ENCODE data around the gene MAB21L1.

The MAB21L1 gene

DNA sequence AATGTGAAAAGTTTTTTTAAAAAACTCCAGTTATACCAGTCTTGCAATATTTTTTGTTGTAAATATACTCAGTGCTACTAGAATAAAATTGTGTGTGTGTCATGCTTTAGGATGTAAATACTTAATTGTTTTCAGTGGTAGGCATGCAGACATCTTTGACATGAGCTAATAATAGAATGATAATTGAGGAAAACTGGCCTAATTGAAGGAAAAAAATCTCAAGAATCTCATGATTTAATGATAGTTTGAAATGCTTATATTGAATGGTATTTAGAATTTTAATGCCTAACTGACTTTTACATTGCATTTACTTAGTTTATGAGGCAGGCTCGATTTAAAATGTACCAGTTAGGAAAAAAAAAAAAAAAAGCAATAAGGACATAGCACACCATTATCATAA, 3.2 kb upstream of the MAB21L1 start:
- DNase-seq (ENCODE audit: low read depth), result no peak

DNA sequence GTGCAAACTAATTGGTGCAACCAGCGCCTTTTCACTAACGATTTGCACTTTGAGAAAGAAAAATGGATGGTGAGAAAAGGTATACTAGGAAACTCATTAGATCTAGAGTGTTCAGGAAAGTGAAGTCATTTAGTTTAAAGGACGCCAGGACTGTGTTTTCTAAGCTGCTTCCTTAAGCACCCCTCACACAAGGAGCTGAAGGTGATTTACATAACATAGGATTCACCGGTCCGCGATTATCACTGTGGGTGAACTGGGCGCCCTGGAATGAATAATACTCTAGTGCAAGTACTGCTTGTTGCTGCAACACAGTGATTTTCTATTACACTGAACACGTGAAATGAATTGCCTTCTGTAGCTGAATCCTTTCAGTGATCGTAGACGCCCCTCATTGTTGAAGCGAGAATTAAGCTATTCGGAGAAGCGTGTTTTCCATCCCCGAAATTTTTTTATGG, 2.6 kb upstream of the MAB21L1 start:
- no peak for DNase-seq (ENCODE audit: low read depth)

DNA sequence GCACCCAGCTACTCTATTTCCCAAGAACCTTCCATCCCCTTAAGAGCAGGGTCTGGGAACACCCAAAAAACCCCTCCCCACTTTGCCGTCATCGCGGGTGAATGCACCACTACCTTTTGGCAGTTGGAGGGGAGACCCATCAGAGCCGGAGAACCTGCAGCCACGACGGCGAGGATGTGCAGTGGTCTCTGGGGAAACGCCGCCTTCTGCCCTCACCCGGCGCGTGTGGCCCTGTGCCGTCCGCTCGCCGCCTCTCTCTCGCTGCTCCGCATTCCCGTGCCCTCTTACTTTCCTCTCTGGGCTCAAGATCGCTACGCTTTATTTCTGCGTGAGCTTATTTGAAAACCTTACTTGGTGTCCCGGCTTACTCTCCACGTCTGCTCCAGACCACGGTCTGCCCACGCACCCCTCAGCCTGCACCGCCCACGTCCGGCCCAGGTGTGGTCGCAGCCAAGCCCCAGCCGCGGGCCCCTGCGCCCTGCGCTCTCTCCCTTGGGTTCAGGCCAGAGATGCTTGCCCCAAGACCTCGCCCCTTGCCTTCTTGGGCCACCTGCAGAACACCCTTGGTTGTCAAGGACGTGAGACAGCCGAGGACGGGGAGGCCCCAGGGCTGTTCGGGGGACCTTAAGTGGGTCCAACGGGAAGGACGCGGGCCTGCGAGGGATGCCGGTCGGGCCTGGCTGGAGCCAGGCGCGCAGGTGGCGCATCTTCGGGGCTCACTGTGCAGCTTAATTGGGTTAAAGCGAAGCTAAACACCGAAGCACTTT, 2.0 kb upstream of the MAB21L1 start:
- DNase-seq (ENCODE audit: low read depth), result no peak

DNA sequence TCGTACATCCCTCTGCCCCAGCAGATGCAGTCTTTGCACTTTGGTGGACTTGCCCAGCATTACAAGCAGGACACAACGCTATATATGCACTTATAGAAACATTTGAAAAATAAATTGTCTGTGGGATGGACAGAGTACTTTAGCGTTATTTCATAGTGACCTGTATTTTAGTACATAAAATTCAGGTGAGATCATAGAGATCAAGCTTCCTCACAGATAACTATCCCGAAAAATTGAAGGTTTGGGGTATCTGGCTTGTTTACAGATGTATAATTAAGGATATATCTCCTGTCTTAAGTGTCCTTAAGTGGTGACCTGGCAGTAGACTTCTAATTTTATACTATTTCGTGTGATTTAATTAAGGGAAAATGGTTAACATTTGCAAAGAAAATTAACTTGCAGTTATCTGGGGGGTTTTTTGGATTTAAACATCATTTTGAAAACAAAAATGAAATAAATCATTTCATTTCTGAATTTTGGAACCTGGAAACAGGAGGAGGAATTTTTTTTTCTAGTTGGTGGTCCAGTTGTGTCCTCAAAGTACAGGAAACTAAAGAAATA, 977 bp upstream of the MAB21L1 start:
- DNase-seq (ENCODE audit: low read depth), result no peak

DNA sequence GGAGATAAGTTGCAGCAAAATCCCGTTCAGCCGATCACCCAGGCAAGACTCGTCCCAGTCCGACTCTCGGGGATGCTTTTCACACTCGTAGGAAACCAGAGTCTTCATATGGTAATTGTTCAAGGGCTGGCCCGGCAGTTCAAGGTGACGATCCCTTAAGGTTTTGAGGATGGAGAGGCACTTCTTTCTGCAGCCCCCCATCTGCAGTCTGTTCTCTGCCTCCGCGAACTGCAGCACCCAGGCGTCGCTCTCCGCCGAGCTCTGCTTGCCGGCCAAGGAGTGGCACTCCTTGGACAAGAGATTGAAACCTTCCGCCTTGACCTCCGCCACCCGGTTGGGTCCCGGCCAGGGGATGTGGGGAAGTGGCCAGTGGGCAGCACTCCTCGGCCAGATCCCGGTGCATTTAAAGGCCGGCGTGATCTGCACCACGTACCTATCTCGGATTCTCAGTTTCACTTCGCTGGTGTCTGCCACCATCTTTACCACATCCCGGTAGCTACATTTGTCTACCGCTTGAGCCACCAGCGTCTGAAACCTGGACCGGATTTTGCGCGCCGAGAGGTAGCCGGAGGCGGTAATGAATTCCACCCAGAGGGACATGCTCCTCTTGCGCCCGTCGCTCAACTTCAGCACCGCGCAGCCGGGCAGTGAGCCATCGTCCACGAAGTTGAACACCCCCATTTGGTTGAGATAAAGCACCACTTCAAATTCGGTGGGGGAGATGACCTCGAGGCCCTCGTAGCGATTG, 1.1 kb downstream of the MAB21L1 start:
- no peak for DNase-seq (ENCODE audit: low read depth)

DNA sequence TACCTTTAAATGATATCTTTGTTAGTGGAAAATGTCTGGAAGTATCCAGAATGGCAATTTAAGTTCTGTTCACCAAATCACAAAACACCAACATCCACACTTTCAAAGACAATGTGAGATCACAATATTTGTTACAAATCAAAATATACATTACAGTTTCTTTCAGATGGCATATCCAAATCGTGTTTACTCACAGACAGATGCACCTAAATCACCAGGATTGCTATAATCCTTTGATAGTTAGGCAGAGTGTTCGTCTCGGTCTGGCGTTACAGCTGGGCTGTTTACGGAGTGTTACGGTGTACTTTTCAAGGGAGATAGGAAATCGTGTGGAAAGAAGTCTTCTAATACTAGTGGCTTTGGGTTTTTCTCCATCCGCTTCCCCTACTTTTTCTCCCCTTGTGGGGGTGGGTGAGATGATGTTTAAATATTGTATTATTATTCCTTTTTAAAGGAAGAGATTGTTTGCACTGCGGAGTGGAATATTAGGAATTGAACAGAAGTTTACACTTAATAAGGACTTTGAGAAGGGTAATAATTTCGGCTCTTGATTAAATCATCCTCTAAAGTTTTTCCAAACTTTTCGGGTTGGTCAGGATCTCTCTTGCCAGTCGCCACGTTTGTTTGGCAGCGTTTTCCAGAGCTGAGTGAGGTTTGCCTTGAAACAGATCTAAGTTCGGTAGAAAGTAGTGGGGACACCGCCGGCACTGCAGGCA, 1.8 kb downstream of the MAB21L1 start:
- no peak for DNase-seq (ENCODE audit: low read depth)

DNA sequence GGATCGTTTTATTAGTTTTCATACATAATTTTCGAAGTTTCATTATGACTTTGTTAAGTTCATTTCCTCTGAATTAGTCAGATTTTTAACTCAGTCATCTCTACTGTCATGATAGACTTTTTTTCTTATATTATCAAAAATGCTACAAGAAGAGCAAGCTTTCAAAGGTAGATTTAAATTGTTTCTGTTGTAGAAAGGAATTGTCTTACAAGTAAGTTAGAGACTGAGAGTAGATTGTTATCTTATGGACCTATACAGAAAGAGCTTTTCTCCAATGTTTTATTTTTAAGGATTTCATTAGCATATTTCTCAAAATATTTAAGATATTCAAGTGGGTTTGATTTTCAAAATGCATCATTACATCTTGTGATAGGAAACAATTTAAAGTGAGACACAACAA, 2.7 kb downstream of the MAB21L1 start:
- DNase-seq (ENCODE audit: low read depth), result no peak

DNA sequence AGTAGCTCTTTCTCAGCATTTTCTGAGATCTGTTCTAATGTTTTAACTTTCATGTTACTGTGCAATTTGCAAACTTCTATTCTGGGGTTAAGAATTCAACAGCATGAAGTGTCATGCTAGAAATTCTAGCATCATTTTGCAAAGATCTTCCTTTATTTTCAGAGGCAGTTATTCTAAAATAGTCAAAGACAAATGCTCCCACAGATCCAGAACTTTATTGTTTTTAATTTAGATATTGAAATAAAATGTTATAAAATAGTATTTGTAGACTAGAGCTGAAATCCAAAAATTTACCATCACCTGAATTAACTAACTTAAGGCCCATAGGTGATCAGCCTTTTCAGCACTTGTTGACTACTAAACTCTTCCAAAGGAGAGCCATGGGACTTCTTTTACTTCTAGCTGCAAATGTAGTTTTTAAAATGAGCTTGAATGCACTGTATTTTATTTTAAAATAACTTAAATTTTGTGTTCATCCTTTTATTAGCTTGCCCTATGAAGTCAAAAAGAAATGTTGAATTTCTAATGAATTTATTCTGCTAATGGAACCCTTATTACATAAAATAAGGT, 3.2 kb downstream of the MAB21L1 start:
- no peak for DNase-seq (ENCODE audit: low read depth)

DNA sequence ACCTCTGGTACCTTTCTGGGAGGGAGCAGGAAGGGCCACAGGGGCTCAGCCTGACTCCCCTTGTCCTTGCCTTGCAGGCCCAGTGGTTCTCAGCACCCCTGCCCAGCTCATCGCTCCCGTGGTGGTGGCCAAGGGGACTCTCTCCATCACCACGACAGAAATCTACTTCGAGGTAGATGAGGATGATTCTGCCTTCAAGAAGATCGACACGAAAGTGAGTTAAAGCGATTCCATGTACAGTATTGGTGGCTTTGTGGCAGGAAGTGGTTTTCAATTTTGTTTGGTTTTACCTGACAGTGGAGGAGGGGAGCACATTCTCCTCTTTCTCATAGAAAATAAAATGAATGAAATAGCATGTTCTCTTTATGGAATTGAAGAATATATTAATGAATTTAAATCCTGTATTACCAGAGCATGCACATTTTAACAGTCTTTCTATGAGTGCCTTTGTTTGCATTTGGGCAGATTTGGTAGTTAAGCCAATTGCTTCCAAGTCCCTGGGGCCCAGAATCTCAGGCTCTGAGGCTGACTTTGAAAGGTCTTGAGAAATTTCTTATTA, 4.1 kb downstream of the MAB21L1 start:
- DNase-seq (ENCODE audit: low read depth), result no peak

DNA sequence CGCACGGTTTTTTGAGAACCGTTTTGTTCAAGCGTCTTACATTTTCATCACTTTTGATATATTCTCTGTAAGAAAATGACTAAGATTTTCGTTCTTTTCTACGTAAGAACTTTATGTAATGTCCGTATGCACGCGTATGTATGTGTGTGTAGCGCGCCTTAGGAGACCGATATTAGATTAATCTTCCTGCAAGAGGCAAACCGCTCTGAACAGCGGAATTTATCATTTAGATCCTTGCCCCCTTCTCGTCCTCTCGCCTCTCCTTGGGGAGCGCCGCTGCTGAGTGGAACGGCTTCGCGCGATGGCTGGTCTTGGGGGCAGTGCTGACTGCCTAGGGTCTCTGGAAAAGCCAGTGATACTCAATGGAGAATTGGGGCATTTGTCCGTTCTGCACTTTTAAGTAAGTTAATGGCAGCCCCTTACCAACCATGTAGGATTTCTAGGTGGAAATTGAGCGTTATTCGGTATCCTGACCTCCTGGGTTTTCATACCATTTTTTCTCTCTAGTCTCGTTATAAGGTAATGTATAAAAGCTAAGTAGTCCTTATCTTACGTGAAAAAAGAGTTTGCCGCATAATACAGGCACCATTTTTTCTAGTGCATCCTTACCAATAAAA, 4.7 kb downstream of the MAB21L1 start:
- DNase-seq (ENCODE audit: low read depth), result no peak

DNA sequence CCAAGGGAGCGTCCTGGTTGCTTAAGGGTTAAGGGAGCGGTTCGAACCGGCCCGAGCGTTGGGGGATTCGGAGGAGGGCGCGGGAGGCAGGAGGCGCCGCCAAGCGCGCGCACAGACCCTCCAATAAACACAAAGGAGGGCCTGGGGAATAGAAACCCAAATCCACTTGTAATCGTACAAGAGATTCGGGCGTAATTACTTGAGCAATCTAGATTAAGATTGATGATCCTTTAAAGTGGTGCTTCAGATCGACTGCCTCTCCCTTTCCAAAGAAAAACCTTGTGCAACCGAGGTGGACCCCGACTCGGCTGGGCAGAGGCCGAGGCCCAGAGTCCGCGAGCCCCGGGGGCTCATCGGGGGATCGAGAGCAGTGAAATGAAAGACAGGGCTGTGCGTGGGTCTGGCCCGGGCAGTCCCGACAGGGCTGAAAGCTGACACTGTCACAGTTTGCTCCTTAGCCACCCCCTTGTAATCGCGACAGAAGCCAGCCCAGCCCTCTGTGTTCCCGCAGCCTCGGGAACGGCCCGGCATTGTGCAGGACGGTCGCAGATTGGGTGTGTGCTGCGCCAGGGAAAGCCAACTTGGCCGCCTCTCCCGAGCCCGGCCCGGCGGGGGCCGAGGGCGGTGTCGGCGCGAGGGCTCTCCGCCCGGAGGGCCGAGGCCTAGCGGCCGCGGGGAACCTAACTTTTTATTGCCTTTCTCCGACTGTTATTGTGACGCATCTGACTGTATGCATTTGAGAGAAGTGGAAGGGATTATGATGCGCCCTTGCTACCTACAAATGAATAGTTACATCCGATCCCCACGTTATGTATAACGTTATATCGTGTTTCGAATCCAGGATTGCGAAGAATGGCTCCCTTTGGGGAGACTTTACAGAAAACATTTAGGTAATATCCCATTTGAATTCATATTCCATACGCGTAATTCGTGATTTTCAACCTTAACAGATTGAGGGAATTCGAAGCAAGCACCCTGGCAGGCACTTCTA, 5.5 kb downstream of the MAB21L1 start:
- DNase-seq (ENCODE audit: low read depth), result no peak

DNA sequence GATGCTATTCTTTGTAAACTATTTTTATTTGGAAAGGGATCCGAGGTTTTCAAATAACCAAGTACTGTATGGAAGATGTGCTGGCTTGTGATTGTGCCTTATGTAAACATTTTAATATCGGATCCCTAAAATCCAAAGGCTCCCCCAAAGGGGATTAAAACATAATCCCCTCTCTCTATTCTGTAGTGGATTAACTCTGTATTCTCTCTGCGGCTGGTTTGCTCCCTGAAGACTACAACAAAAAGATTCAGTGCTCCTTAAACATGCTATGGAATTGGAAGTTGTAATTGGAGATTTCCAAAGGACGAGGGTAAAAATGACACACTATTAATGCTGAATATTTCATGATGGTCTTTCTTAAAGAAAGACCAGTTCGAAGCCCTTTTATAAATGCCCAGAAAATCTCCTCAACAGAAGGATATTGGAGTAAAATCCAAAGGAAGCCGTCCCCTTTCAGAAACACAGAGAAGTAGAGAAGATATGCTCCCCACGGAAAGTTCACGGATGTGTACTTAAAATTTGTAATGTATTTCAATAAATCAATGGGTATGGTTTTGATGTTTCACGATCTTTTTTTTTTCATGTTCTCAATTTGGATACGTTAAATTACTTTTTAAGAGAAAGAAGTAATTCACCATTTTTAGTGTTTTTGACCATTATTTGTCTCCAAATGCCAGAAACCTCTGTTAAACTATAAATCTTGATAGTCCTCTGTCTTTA, 6.5 kb downstream of the MAB21L1 start:
- no peak for DNase-seq (ENCODE audit: low read depth)

DNA sequence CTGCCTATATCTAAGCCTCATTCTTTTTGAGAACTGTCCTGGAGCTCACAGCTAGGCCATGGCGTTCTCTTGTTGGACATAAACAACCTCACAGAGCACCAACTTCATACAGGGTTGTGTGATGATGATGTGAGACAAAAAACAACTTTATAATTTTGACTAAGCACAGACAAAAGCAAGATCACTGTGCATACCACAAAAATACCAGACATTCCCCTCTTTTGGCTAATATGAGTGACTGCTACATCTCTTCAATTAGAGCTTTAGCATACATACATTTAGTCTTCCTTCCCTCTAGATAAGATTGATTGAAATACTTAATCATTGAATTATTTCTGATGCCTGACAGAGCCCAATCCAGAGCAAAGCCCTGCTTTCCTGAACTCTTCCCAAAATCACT, 8.3 kb downstream of the MAB21L1 start:
- DNase-seq (ENCODE audit: low read depth), result no peak

DNA sequence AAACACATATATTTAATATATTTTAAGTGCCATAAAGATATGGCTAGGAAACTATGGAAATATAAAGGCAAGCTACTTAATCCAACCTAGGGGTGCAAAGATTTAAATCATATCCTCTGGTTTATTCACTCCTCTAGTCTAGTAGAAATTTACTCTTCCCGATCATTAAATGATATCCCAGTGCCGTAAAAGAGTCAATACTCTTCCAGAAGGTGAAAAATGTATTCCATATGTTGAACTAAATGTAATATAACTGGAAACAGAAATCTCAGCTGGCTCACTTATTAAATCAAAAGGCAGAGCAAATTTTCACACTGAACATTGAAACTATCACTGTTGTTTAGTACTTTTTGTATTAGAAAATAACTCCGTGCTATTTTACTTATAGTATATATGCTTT, 11.1 kb downstream of the MAB21L1 start:
- no peak for DNase-seq (ENCODE audit: low read depth)

DNA sequence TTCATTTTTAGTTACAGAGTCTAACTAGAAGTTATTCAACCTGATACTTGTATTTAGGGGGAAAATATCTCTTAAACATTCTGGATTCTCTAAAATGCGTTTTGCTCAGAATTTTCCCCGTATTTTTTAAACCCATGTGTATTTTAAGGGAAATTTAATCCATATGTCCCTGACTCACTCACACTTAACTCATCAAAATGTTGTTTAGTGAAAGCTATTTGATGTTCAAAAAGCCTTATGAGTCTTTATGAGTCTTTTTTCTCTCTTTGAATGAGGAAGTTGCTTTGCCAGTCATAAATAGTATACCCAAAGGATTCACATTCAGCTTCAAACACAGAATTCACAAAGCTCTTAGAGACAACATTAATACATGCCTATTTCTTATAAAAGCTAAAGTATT, 16.4 kb downstream of the MAB21L1 start:
- no peak for DNase-seq (ENCODE audit: low read depth)

DNA sequence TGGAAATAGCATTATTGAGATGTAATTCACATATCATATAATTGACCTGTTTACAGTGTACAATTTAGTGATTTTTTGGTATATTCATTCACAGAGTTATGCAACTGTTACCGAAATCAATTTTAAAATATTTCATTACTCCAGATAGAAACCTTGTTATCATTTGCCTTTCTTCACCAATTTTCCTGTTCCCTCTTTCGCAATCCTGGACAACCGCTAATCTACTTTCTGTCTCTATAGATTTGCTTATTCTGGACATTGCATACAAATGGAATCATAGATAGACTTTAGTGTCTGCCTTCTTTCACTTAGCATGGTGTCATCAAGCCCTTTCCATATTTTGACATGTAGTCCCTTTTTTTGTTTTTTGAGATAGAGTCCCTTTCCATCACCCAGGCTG, 19.2 kb downstream of the MAB21L1 start:
- no peak for DNase-seq (ENCODE audit: low read depth)

DNA sequence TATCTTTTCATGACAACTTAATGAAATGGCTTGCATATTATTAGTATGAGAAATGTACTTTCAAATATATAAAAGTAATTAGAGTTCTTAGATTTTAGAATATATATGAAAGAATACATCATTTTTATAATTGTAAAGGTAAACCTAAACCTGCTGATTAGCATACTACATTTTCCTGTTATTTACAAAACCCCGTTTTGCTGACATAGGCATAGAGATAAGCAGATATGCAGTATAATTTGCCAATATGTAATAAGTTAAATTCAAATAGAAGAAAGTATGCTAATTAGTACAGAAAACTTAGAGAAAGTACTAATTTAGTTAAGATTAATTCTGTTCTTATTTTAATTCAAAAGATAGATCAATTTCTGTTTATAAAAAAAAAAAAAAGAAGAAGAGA, 21.5 kb downstream of the MAB21L1 start:
- no peak for DNase-seq (ENCODE audit: low read depth)

DNA sequence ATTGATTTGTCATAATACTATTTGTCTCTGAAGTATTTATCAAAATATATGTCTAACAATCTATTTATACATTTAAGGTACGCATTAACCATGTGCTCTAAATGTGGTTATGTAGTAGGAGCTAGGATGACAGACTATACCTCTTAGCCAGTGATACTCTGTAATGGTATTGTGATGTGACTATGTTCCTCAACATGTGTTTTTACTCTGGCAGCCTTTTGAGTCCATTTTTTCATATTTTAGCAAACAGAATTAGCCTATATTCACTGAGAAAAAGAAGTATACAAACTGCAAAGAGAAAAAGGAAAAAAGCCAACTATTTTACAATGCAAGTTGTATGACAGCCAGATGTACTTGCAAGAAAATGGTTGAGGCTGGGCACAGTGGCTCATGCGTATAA, 26.7 kb downstream of the MAB21L1 start:
- no peak for DNase-seq (ENCODE audit: low read depth)

DNA sequence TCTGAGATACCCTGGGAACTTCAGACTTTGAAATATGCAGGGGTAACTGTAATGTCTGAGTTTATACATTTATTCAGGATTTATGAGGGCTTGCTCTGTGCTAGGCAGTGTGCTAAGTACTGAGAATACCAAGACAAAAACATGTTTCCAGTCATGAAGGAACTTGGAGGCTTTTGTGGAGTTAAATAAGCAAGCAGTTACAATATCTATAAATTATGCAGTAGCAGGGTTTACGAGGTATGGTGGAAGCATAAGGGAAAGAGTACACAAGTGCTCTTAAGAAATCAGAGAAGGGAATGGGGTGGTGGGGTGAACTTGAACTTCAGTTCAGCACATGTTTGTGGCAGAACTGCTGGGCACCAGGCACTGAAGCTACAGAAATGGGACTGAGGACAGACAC, 28.0 kb downstream of the MAB21L1 start:
- no peak for DNase-seq (ENCODE audit: low read depth)

All from amniotic epithelial cell (primary cell).